Measurements from ENCODE around the gene LYZL6. TPM values are rescaled to one million over a fixed set of nuclear protein-coding genes. Genes with fewer than 3 reads are reported as not detected.

The LYZL6 gene
- total RNA-seq, 4 donors from 2014 or later = not detected

- TF ChIP-seq POLR2A (IDR thresholded peaks at IDR 0.05) = no peak
- TF ChIP-seq CTCF (IDR thresholded peaks at IDR 0.05) = no peak
- no peaks in the 10 kb centered on the region for H3K4me1 ChIP-seq
- no peak overlapping the region for H3K27ac ChIP-seq
- 56 to 61% methylated on average over 10 of the region's 10 CpGs for WGBS, 2 donors
- H3K27me3 ChIP-seq = no peaks in the 10 kb centered on the region
- intact Hi-C loops (cut with DNase I) = loop anchor here (5.0 kb wide), 2 partner anchors 99 to 174 kb away; no protein-coding TSS in a partner anchor
- no peak overlapping the region for H3K4me3 ChIP-seq (replicated peaks in 1 of 3)
- H3K36me3 ChIP-seq = no peaks in the 10 kb centered on the region
- no peaks in the 10 kb centered on the region for H3K9me3 ChIP-seq
- DNase-seq = no peak
These were observed 30.1 kb upstream of the LYZL6 start for GRCh38 chr17:35973333-35974260.

GRCh38 chr17:35972945-35973332, 29.4 kb upstream of the LYZL6 start:
- no peak for TF ChIP-seq CTCF (IDR thresholded peaks at IDR 0.05)
- TF ChIP-seq POLR2A (IDR thresholded peaks at IDR 0.05) = no peak
- intact Hi-C loops (cut with DNase I) = loop anchor here (5.0 kb wide), 2 partner anchors 99 to 174 kb away; no protein-coding TSS in a partner anchor
- H3K4me3 ChIP-seq (replicated peaks in 1 of 3) = no peak overlapping the region
- H3K4me1 ChIP-seq = no peaks in the 10 kb centered on the region
- DNase-seq = no peak
- no peaks in the 10 kb centered on the region for H3K27me3 ChIP-seq
- WGBS, 2 donors = 84 to 88% methylated on average over 4 of the region's 4 CpGs
- no peaks in the 10 kb centered on the region for H3K36me3 ChIP-seq
- no peaks in the 10 kb centered on the region for H3K9me3 ChIP-seq
- H3K27ac ChIP-seq = no peak overlapping the region

DNA sequence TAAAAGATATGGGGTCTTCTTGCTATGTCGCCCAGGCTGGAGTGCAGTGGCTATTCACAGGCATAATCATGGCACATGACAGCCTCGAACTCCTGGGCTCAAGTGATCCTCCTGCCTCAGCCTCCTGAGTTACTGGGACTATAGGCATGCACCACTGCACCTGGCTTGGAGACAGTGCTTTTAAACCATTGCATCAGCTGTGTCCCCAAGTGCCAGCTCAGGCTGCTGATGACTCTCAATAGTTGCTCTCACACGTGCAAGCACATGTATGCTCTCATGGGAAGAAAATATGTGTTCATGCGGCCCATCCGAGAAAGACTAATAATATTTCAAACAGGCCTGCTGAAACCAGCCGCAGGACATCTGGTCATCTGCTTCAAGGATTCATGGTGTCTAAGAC, 29.0 kb upstream of the LYZL6 start:
- no peak for DNase-seq
- no peaks in the 10 kb centered on the region for H3K9me3 ChIP-seq
- no peak overlapping the region for H3K4me3 ChIP-seq (replicated peaks in 1 of 3)
- H3K4me1 ChIP-seq = no peaks in the 10 kb centered on the region
- H3K27ac ChIP-seq = no peak overlapping the region
- no peaks in the 10 kb centered on the region for H3K27me3 ChIP-seq
- WGBS, 2 donors = 84 to 97% methylated on average over 6 of the region's 6 CpGs
- intact Hi-C loops (cut with DNase I) = loop anchor here (5.0 kb wide), 2 partner anchors 100 to 175 kb away; no protein-coding TSS in a partner anchor
- TF ChIP-seq POLR2A (IDR thresholded peaks at IDR 0.05) (no peak), CTCF (IDR thresholded peaks at IDR 0.05) (no peak)
- H3K36me3 ChIP-seq = no peaks in the 10 kb centered on the region

- Histone ChIP-seq H3K4me3 (replicated peaks in 1 of 3) (no peak overlapping the region), H3K36me3 (no peaks in the 10 kb centered on the region), H3K4me1 (no peaks in the 10 kb centered on the region), H3K9me3 (no peaks in the 10 kb centered on the region), H3K27ac (no peak overlapping the region), H3K27me3 (no peaks in the 10 kb centered on the region)
- DNase-seq = no peak
- WGBS, 2 donors = 94 to 95% methylated on average over 1 of the region's 1 CpG
- TF ChIP-seq POLR2A (IDR thresholded peaks at IDR 0.05) = no peak
- no peak for TF ChIP-seq CTCF (IDR thresholded peaks at IDR 0.05)
- intact Hi-C loops (cut with DNase I) = loop anchor here (5.0 kb wide), 2 partner anchors 100 to 175 kb away; no protein-coding TSS in a partner anchor
These were observed 28.6 kb upstream of the LYZL6 start for GRCh38 chr17:35972066-35972465.

Data from thyroid gland (tissue), 4 donors.